Astrocyte of the spinal cord (primary cell): ENCODE data around the gene ZNF566.

Source experiments
- DNase-seq: peaks from one replicate; pipeline ENCODE4 v3.0.0; 2011; ENCODE audit warnings: low read depth, low spot score
- H3K4me3 ChIP-seq: 2 replicates; pipeline ENCODE4 v1.5.1; 2011; ENCODE audit warnings: low read depth, mild to moderate bottlenecking, low read length, moderate library complexity
- in situ Hi-C: cut with HindIII; loops from 2 replicates; pipeline ENCODE4 v1.10.0; 2017; ENCODE audit warnings: low sequenced_read_pairs
- TF ChIP-seq, protein P1 (sequence below): IDR thresholded peaks from 2 replicates; pipeline ENCODE4 v1.5.1; 2012; ENCODE audit warnings: low read depth, mild to moderate bottlenecking, low read length, inconsistent platforms

The ZNF566 gene

DNA sequence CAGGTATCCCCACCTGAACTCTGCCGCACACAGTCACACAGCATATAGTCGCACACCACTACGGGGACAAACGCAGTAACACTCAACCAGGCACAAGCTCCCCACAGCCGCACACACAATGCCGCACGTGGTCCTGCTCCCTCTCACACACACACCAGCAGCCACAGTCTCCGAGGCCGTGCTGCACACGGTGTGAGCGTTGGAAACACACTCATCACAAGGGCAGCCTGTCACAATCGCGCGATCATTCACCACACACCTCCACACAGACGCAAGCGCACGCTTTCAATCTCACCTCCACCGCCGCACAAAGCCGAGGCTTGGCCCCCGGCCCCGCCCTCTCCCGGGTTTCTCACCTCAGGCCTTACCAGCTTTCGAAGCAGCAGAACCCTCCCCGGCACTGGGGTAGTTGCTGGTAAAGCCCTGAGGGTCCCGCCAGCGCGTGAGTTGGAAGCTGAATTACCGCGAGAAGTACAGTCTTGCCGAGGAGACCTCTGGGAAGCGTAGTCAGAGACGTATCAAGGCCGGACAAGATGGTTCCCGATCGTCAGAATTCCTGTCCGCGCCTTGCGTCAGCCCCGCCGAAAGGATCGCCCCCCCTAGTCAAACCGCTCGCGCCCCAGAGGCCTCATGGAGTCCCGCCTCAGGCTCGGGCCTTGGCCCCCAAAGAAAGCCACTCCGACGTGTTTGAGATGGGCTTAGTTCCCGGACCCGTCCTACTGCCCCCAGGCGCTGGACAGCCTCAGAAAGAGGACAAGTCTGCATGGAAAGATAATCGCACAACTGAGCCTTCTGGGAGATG, at the start of gene ZNF566:
Gene ZNF566 (minus strand): TSS at position 444 of the 802 bp plus-strand sequence. CDS start 13,004 bp downstream, outside the sequence.
- in situ Hi-C loops: no loop called here
- H3K4me3 ChIP-seq: peak within 1 kb of the TSS; percentile 82
- TF ChIP-seq, protein P1, sequence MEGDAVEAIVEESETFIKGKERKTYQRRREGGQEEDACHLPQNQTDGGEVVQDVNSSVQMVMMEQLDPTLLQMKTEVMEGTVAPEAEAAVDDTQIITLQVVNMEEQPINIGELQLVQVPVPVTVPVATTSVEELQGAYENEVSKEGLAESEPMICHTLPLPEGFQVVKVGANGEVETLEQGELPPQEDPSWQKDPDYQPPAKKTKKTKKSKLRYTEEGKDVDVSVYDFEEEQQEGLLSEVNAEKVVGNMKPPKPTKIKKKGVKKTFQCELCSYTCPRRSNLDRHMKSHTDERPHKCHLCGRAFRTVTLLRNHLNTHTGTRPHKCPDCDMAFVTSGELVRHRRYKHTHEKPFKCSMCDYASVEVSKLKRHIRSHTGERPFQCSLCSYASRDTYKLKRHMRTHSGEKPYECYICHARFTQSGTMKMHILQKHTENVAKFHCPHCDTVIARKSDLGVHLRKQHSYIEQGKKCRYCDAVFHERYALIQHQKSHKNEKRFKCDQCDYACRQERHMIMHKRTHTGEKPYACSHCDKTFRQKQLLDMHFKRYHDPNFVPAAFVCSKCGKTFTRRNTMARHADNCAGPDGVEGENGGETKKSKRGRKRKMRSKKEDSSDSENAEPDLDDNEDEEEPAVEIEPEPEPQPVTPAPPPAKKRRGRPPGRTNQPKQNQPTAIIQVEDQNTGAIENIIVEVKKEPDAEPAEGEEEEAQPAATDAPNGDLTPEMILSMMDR: peak; percentile 12

DNA sequence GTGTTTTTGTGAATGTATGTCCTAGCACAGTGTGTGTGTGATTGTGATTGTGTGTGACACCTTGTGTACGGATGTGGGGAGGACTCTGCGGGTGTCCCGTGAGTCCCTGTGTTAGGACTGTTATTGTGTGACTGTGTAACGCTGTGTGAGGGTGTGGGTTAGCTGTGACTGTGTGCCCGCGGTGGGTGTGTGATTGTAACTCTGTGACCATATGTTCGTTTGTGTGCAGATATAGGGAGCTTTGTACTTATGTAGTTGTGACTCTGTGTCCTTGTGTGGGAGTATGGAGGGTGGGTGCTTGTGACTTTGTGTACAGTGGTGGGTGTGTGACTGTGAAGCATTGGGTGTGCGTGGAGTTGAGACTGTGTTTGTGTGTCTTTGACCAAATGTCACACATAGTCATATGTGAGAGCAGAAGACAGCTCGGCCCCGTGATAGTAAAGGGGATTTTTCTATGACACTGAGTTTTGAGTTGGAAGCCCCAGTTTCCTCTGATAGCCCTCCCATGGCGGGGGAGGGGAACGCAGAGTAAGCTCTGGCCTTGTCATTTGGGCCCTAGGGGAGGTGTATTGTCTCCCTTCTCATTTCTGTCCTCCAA, 39.7 kb upstream of the ZNF566 start:
- TF ChIP-seq, protein P1: no peak
- H3K4me3 ChIP-seq: peak overlapping the region; percentile 90
- in situ Hi-C loops: no loop called here
- DNase-seq: no peak

More for the DNA sequence above, at the start of gene ZNF566:
- peak; percentile 97 for DNase-seq

DNA sequence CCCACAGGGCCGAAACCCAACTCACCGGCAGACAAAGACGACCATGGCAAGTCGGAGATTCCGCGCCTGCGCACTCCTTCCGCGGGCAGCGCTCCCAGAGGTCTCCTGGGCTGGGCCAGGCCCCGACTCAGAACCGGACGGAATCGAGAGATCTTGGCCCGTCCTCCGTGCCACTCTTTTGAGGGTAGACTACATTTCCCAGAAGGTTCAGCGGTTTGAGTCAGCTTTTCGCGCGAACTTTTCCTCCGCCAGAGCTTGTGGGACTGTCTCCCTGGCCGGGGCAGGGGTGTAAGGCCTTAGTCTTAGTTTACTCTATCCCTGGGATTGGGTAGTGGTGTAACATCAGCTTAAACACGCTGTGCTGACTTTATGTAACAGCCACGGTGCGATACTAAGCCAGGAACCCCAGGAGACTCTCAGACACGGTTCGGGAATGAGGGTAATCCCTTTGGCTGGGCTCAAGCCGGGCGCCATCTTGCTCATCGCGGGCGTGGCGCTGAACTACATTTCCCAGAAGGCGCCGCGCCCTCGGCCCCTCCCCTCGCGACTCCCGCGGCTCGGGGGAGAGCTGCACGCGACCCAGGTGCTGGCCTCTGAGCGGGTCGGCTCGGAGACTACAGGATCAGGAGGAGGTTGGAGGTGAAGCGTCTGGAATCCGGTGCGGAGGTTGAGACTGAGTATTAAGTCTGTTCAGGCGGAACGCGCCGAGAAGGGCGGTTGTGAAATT, 39.0 kb upstream of the ZNF566 start, which contains the start of gene ZNF260:
Gene ZNF260 (minus strand): TSS at position 78 of the 727 bp plus-strand sequence. CDS start 13,033 bp downstream, outside the sequence.
- DNase-seq: peak; percentile 98
- in situ Hi-C loops: no loop called here
- peak within 1 kb of the TSS; percentile 90 for H3K4me3 ChIP-seq
- TF ChIP-seq, protein P1: no peak

DNA sequence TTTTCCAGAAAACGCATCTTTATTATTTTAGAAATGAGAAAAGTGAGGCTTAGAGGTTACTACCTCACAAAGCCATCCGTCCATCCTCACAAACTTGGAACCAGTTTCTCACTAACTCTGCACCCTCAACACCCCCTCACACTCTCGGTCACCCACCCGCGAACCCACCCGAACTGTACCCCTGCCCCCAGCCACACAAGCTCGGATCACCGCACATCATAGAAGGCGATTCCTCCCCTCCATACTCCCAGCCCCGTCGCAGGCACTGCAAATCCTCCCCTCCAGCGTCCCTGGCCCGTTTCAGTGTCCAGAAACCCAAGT, 38.5 kb upstream of the ZNF566 start:
- no peak for DNase-seq
- TF ChIP-seq, protein P1: no peak
- H3K4me3 ChIP-seq: peak overlapping the region; percentile 90
- in situ Hi-C loops: no loop called here

DNA sequence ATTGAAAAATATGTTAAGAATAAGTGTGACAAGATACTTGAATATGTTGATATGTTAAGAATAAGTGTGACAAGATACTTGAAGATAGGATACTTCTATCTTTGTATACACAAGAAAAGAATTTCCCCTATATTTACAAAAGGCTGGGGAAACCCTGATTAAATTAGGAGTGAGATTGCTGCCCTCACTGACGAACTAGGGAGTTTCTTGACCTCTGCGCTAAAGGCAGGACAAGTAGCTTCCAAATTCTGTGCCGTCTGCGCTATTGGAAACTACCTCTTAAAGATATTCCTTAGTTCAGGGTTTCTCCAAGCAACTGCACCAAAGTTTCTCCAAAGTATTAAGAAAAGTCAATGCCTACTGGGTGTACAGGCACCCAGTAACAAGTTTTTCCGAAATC, 38.0 kb upstream of the ZNF566 start:
- TF ChIP-seq, protein P1: no peak
- in situ Hi-C loops: no loop called here
- peak; percentile 12 for DNase-seq
- H3K4me3 ChIP-seq: peak overlapping the region; percentile 90

DNA sequence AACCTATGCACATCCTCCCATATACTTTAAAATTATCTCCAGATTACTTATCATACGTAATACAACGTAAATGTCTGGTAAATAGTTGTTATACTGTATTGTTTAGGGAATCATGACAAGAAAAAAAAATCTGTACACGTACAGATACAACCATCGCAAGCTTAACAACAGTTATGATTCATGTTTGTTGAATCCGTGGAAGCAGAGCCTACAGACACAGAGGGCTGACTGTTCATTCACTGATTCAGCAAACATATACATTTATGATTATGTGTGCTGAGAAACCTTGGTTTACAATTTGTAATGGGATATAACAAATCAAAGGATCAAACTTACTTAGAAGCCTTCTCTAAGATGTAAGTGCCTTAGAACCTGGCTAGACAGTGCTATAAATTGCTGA, 37.2 kb upstream of the ZNF566 start:
- H3K4me3 ChIP-seq: no peak overlapping the region
- in situ Hi-C loops: no loop called here
- TF ChIP-seq, protein P1: no peak

More for the DNA sequence above, 37.2 kb upstream of the ZNF566 start:
- DNase-seq: no peak
